ENCODE data around the gene ETV6.

Gene ETV6

DNA sequence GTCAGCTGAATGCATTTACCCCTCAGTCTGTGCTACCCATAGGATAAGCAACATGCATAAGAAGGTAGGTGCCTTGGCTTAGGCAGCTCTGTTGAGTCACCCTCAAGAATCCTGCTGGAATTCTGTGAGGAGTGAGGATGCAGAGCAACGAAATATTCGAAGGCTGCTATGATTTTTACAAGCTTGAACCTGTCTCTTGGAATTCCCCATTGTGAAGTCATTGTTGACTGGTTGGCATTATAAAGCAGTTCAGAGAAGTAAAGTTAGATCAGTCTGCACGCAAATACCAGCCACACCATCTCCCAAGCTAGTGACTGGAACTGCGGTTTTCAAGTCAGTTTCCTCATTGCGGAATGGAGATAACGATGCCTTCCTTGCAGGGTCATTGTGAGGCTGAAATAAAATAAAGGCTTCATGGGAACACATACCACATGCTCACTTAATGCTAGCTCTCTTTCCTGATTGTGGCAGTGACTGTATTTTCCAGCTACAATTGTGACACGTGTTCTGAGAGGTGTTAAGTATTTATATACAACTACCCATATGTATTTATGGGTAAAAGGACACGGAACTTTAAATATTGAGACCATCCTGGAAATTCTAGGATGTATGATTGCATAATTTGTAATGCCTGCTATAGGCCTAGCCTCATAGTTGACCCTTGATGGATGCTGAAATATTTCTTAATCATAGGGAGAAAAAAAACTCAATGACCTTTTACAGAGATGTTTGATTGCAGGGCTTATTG is 96.7 kb downstream of the ETV6 start:
- DNase-seq: no peak

DNA sequence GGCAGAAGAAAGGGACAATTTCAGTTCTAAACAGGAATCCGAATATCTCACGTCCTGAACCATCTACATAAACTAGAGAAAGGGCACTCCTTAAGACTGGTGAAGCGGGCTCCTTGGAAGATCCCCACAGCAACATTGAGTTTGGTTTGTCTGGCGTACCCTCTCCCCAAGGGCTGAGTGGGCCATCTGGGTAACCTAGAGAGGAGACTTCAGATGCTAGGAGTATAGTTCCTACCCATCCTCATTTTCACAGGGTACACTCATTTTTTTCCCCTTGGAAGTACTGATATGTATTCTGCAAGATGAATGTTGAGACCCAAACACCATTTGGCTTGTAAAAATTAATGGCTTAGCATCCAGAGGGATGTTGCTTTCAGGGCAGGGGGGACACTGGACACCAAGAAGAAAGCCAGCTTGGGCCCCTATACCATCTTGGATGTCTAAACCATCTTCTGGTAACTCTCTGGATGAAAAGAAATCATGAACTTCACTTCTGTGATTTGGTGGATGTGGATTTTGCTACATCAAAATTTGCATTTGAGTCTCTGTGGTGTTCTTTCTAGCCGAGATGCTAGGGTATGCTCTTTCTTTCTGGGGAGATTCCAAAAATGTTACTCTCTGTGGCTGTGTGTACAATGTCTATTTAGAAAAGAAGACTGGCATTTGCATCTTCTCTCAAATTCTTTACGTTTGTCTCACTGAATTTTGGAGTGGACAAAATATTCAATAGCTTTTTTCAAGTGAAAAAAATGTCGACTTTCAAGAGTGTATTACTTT is 97.7 kb downstream of the ETV6 start:
- no peak for DNase-seq

GRCh38 chr12:11747969-11748368 is 98.5 kb downstream of the ETV6 start:
- no peak for DNase-seq

- DNase-seq: no peak
These were observed 99.4 kb downstream of the ETV6 start for GRCh38 chr12:11748903-11749302.

- DNase-seq: no peak
These were observed 100.6 kb downstream of the ETV6 start for GRCh38 chr12:11749943-11750690.

- no peak for DNase-seq
These were observed 103.1 kb downstream of the ETV6 start for GRCh38 chr12:11752403-11753149.

DNA sequence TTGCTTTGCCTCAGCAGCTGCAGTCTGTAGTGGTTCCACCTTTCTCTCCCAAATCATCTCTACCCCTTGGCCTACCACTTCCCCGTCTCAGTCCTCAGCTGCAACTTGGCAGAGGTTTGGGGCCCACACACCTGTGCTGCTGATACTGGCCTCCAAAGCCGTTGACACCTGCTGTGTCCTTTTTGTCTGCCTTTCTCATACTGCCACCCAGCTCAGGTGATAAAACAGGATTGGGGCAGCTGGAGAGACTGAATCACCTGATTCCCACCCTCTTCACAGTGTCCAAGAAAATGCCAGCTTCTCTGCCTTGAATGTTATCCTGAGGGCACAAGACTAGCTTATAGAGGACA is 103.7 kb downstream of the ETV6 start:
- no peak for DNase-seq

GRCh38 chr12:11753826-11754225 is 104.4 kb downstream of the ETV6 start:
- DNase-seq: no peak

GRCh38 chr12:11754256-11754655 is 104.8 kb downstream of the ETV6 start:
- no peak for DNase-seq

GRCh38 chr12:11755302-11755930 is 105.9 kb downstream of the ETV6 start:
- no peak for DNase-seq

GRCh38 chr12:11756022-11756421 is 106.5 kb downstream of the ETV6 start:
- no peak for DNase-seq

- no peak for DNase-seq
These were observed 107.0 kb downstream of the ETV6 start for GRCh38 chr12:11756523-11756922.

- DNase-seq: no peak
These were observed 107.6 kb downstream of the ETV6 start for GRCh38 chr12:11757095-11757494.

DNA sequence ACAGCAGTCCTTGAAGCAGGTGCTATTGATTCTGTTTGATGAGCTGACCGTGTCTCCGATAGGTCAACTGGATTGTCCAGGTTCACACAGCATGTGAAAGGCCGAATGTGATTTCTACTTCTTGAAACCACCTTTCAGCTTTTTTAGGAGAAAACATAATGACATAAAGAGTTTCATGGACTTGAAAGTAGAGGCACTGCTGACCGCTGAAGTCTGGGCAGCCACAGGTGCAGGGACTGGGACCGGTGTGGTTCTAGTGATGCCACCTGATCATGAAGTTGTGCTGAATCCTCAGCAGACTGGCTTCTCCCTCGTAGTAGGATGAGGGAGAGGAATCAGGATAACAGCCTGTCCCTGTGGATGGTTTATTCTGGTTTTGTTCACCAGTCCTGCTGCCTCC is 108.1 kb downstream of the ETV6 start:
- DNase-seq: no peak

DNA sequence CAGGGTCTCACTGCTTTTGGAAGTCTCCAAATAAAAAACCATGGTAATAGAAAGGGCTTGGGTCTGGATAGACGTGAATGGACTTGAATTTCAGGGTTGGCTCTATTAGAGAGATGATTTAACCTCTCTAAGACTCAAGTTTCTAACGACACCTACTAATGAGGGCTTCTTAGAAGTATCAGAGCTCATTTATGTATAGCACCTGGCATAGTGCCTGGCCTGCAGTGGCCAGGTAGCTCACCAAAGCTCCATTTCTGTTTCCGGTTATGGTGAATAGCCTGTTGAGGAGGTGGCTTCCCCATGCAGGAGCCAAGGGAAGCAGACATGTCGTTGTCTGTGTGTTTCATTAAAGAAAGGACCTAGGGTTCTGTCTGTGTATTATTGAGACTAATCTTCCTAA is 108.6 kb downstream of the ETV6 start:
- no peak for DNase-seq

DNA sequence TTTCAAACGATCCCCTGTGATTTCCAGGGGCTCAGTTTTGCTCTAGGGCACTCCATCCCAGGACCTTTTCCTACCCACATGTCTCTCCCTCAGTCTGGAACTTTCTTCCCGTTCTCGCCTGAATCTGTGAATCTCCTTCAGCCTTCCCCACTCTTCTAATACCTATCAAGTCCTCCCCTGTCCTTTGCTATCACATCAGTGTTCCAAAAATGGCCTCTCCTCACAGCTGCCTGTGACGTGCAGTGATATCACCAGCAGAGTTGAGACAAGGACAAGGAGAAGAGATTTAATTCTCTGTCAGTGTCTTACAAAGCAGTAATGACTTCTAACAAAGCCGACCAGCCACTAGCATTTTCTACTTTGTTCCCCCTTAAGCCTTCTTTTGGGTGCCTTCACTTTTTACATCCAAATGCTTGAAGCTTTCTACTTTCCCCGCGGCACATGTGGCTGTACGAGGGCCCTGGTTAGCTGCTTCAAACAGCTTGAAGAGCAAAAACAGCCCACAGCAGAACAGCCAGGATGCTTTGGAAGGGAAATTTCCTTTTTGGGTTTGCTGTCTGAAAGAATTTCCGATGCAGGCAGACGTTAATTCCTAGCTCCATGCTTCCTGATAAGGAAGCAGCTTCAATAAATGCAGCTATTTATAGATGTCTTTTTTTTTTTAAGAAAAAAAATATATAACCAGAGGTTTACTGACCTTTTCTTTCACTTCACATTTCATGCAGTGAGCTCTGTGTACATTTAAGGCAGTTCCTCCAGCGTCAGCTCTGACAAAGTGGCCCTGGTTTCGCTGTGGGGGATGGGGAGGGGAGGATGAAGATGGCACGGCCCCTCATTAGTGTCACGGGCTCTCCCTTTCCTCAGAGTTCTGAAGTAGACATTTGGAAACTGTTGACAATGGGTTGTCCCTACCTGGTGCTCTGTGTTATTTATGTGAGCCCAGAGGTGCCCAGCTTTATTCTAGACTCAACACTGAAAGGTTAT is 109.3 kb downstream of the ETV6 start:
- DNase-seq: no peak

GRCh38 chr12:11759494-11759878 is 110.0 kb downstream of the ETV6 start:
- no peak for DNase-seq

- no peak for DNase-seq
These were observed 110.4 kb downstream of the ETV6 start for GRCh38 chr12:11759899-11760298.

GRCh38 chr12:11761869-11762567 is 112.5 kb downstream of the ETV6 start:
- no peak for DNase-seq

- no peak for DNase-seq
These were observed 113.4 kb downstream of the ETV6 start for GRCh38 chr12:11762723-11763326.

Measured in cerebellar nuclear complex (tissue), 1 donor.